ENCODE data around the gene DHH. TPM values are rescaled to one million over a fixed set of nuclear protein-coding genes. Genes with fewer than 3 reads are reported as not detected.

The DHH gene
- total RNA-seq, 1 experiment from 2014 or later = 0.15 TPM

DNA sequence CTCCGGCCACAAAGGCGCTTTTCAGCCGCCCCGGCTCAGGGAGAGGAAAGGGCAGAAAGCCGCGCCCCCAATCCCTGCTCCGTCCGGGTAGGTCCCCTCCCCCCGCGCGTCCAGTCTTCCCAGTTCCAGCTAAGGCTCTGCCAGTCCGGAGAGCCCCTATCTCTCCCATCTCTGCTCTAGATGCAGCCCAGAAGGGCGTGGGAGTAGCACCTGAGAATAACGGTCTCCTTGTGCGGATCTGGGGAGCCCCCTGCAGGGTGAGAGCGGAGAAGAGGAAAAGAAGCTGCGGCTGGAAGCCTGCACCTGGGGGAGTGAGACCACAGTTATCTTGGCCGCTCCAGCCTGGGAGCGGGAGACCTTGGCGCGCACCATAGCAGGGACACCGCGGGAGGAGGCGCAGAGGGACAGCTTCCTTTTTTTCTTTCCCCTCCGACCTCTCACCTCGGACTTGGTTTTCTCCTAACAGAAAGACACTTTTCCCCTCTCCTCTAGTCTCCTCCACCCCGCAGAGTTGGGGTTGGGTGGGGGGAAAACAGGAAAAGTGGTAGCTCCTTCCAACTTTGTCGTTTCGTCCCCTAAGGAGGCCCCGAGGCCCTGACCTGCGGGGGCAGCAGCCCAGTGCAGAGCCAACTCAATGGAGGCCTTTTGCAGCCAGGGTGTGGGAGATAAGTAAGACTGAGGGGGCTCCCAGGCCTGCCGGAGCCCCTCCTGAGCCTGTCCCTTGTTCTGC, 2.4 kb downstream of the DHH start:
- Mint-ChIP-seq H3K4me3 (peak overlapping the region; percentile 56), H3K27me3 (ENCODE audit: low read depth) (peaks cover 87% of the 10 kb centered on the region), H3K27ac (no peak overlapping the region), H3K9me3 (no peaks in the 10 kb centered on the region), H3K36me3 (no peaks in the 10 kb centered on the region), H3K4me1 (peaks cover 55% of the 10 kb centered on the region)
- TF ChIP-seq JAZF1 (CRISPR knock-in tag; IDR thresholded peaks at IDR 0.05) (no peak), RELA (CRISPR knock-in tag; IDR thresholded peaks at IDR 0.05; ENCODE audit: borderline replicate concordance) (no peak)
- peak; percentile 30 for ATAC-seq
- ChIA-PET CTCF (interaction anchor here (0.6 to 4.6 kb wide), 36 partner anchors 9 to 266 kb away, joined by 3 to 64 read pairs (median 4); partner anchors contain the start of genes LMBR1L, PRKAG1, PRPH and RHEBL1), POLR2A (interaction anchor here (1.0 to 1.4 kb wide), 2 partner anchors 23 to 29 kb away, joined by 3 to 6 read pairs; partner anchors contain the start of gene RHEBL1)
- DNase-seq (ENCODE audit: low spot score) = peak; percentile 74

DNA sequence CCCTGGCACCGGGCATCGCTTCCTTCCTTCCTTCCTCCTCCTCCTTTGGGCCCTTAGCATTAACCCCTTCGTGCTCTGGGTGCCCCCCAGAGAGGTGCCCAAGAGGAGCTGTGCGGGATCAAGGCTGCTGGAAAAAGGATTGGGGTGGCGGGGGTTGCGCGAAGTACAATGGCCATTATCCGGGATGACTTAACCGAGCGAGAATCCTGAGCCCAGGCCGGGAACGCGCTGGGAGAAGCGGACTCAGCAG, 2.8 kb downstream of the DHH start:
- DNase-seq (ENCODE audit: low spot score) = no peak
- Mint-ChIP-seq H3K27ac (no peak overlapping the region), H3K9me3 (no peaks in the 10 kb centered on the region), H3K4me1 (peaks cover 55% of the 10 kb centered on the region), H3K36me3 (no peaks in the 10 kb centered on the region), H3K27me3 (ENCODE audit: low read depth) (peaks cover 91% of the 10 kb centered on the region), H3K4me3 (peak overlapping the region; percentile 56)
- ATAC-seq = no peak
- TF ChIP-seq OVOL2 (CRISPR knock-in tag; IDR thresholded peaks at IDR 0.05; ENCODE audit: borderline replicate concordance) = no peak
- TF ChIP-seq, protein P1, sequence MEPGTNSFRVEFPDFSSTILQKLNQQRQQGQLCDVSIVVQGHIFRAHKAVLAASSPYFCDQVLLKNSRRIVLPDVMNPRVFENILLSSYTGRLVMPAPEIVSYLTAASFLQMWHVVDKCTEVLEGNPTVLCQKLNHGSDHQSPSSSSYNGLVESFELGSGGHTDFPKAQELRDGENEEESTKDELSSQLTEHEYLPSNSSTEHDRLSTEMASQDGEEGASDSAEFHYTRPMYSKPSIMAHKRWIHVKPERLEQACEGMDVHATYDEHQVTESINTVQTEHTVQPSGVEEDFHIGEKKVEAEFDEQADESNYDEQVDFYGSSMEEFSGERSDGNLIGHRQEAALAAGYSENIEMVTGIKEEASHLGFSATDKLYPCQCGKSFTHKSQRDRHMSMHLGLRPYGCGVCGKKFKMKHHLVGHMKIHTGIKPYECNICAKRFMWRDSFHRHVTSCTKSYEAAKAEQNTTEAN (CRISPR knock-in tag; IDR thresholded peaks at IDR 0.05) = no peak
- TF ChIP-seq, protein P2, sequence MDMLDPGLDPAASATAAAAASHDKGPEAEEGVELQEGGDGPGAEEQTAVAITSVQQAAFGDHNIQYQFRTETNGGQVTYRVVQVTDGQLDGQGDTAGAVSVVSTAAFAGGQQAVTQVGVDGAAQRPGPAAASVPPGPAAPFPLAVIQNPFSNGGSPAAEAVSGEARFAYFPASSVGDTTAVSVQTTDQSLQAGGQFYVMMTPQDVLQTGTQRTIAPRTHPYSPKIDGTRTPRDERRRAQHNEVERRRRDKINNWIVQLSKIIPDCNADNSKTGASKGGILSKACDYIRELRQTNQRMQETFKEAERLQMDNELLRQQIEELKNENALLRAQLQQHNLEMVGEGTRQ (CRISPR knock-in tag; IDR thresholded peaks at IDR 0.05) = no peak
- TF ChIP-seq, protein P3, sequence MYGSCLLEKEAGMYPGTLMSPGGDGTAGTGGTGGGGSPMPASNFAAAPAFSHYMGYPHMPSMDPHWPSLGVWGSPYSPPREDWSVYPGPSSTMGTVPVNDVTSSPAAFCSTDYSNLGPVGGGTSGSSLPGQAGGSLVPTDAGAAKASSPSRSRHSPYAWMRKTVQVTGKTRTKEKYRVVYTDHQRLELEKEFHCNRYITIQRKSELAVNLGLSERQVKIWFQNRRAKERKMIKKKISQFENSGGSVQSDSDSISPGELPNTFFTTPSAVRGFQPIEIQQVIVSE (CRISPR knock-in tag; IDR thresholded peaks at IDR 0.05; ENCODE audit: borderline replicate concordance) = no peak
- TF ChIP-seq ZNF232 (CRISPR knock-in tag; IDR thresholded peaks at IDR 0.05) = no peak
- no peak for TF ChIP-seq SOX15 (CRISPR knock-in tag; IDR thresholded peaks at IDR 0.05)
- no peak for TF ChIP-seq JUN (CRISPR knock-in tag; IDR thresholded peaks at IDR 0.05)
- no peak for TF ChIP-seq EMX1 (CRISPR knock-in tag; IDR thresholded peaks at IDR 0.05)
- TF ChIP-seq, protein P4, sequence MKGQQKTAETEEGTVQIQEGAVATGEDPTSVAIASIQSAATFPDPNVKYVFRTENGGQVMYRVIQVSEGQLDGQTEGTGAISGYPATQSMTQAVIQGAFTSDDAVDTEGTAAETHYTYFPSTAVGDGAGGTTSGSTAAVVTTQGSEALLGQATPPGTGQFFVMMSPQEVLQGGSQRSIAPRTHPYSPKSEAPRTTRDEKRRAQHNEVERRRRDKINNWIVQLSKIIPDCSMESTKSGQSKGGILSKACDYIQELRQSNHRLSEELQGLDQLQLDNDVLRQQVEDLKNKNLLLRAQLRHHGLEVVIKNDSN (CRISPR knock-in tag; IDR thresholded peaks at IDR 0.05) = no peak
- no peak for TF ChIP-seq NR3C1 (CRISPR knock-in tag; conservative IDR thresholded peaks at IDR 0.05; ENCODE audit: low read depth)
- no peak for TF ChIP-seq CREM (CRISPR knock-in tag; IDR thresholded peaks at IDR 0.05)
- no peak for TF ChIP-seq RORB (CRISPR knock-in tag; IDR thresholded peaks at IDR 0.05)
- TF ChIP-seq ELF4 (CRISPR knock-in tag; IDR thresholded peaks at IDR 0.05; ENCODE audit: low read depth) = no peak
- TF ChIP-seq, protein P5, sequence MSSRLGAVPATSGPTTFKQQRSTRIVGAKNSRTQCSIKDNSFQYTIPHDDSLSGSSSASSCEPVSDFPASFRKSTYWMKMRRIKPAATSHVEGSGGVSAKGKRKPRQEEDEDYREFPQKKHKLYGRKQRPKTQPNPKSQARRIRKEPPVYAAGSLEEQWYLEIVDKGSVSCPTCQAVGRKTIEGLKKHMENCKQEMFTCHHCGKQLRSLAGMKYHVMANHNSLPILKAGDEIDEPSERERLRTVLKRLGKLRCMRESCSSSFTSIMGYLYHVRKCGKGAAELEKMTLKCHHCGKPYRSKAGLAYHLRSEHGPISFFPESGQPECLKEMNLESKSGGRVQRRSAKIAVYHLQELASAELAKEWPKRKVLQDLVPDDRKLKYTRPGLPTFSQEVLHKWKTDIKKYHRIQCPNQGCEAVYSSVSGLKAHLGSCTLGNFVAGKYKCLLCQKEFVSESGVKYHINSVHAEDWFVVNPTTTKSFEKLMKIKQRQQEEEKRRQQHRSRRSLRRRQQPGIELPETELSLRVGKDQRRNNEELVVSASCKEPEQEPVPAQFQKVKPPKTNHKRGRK (CRISPR knock-in tag; IDR thresholded peaks at IDR 0.05; ENCODE audit: borderline replicate concordance) = no peak
- no peak for TF ChIP-seq ZNF416 (CRISPR knock-in tag; IDR thresholded peaks at IDR 0.05)
- no peak for TF ChIP-seq PRRX2 (CRISPR knock-in tag; IDR thresholded peaks at IDR 0.05)
- no peak for TF ChIP-seq NFATC4 (CRISPR knock-in tag; IDR thresholded peaks at IDR 0.05)
- TF ChIP-seq, protein P6, sequence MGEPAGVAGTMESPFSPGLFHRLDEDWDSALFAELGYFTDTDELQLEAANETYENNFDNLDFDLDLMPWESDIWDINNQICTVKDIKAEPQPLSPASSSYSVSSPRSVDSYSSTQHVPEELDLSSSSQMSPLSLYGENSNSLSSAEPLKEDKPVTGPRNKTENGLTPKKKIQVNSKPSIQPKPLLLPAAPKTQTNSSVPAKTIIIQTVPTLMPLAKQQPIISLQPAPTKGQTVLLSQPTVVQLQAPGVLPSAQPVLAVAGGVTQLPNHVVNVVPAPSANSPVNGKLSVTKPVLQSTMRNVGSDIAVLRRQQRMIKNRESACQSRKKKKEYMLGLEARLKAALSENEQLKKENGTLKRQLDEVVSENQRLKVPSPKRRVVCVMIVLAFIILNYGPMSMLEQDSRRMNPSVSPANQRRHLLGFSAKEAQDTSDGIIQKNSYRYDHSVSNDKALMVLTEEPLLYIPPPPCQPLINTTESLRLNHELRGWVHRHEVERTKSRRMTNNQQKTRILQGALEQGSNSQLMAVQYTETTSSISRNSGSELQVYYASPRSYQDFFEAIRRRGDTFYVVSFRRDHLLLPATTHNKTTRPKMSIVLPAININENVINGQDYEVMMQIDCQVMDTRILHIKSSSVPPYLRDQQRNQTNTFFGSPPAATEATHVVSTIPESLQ (CRISPR knock-in tag; IDR thresholded peaks at IDR 0.05) = no peak
- ChIA-PET POLR2A (interaction anchor here (1.0 to 1.4 kb wide), 2 partner anchors 22 to 29 kb away, joined by 3 to 6 read pairs; partner anchors contain the start of gene RHEBL1), CTCF (interaction anchor here (0.7 to 4.6 kb wide), 29 partner anchors 11 to 266 kb away, joined by 3 to 64 read pairs (median 4); partner anchors contain the start of genes LMBR1L, PRPH, RHEBL1 and TUBA1B)
